ENCODE measurements around the gene HSPB7.

The HSPB7 gene

GRCh38 chr1:15973772-15974171 is 44.1 kb downstream of the HSPB7 start:
- DNase-seq: no peak

DNA sequence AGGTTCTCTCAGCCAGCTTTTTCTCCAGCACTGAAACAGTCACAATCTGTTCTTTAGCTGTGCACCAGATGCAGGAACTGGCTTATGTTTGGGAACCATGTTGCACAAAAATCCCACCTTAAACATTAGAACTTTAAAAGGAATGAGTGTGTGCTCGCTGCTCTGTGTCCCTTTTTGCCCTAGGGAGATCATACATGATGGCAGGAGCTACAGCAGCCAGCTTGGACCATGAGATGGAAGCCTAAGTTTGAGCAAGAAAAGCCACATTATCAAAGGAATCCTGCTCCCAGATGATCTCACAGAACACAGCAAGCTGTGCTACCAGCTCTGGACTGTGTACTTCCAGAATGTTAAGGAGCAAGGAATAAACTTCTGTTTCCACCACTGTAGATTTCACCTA is 45.4 kb downstream of the HSPB7 start:
- DNase-seq: no peak

- no peak for DNase-seq
These were observed 46.9 kb downstream of the HSPB7 start for GRCh38 chr1:15970911-15971310.

GRCh38 chr1:15969321-15969880 is 48.4 kb downstream of the HSPB7 start:
- no peak for DNase-seq

- DNase-seq: no peak
These were observed 49.7 kb downstream of the HSPB7 start for GRCh38 chr1:15968172-15968571.

DNA sequence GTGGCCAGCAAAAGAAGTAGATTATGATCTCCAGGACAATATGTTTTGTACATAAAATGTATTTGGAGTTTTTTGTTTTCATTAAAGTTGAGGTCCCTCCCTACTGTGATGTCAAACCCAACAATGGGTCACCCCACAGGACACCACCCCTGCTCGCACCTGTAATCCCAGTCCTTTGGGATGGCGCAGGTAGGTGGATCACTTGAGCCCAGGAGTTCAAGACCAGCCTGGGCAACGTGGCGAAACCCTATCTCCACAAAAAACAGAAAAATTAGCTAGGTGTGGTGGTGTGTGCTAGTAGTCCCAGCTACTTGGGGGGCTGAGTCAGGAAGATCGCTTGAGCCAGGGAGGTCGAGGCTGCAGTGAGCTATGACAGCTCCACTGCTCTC is 50.9 kb downstream of the HSPB7 start:
- DNase-seq: no peak

GRCh38 chr1:15966081-15966955 is 51.5 kb downstream of the HSPB7 start:
- DNase-seq: no peak

DNA sequence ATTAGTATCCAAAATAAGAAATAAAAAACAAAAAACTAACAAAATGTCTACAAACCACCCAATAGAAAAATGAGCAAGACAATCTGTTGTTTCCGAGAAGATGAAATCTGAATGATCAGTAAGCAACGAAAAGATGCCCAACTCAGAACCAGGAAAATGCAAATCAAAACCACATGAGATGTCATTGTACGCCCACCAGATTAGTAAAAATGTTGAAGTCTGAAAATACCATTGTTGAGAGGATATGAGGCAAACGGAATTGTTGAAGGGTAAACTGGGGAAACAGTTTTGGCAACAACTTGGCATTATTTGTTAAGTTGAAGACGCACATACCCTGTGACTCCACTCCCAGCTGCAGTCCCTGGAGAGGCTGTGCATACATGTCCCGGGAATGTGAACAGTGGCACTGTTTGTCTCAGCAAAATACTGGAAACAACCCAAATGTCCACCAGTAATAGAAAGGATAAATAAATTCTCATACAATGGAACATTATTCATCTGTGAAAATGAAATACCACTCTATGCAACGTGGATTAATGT is 52.5 kb downstream of the HSPB7 start:
- no peak for DNase-seq

Measured in NCI-H2171 treated with DMSO at 0.1 percent for 48 hours (cell line).